OCI-LY7 (cell line): ENCODE results near the gene TANC1.

Experiments used
- EZH2phosphoT487 ChIP-seq: fragments of 200-600 bp; sonication (generic); IDR thresholded peaks from 2 replicates; pipeline ENCODE4 v1.6.1; 2018; ENCODE audit warnings: low read depth, borderline replicate concordance, mild to moderate bottlenecking, mixed run types, antibody characterized with exemption, low read length, moderate library complexity, mixed read lengths
- TF ChIP-seq, protein P1 (sequence below): fragments of 200-600 bp; sonication (generic); conservative IDR thresholded peaks from 2 replicates; pipeline ENCODE4 v1.5.1; 2014; ENCODE audit warnings: mild to moderate bottlenecking, antibody characterized with exemption, low read length, moderate library complexity, mixed read lengths

DNA sequence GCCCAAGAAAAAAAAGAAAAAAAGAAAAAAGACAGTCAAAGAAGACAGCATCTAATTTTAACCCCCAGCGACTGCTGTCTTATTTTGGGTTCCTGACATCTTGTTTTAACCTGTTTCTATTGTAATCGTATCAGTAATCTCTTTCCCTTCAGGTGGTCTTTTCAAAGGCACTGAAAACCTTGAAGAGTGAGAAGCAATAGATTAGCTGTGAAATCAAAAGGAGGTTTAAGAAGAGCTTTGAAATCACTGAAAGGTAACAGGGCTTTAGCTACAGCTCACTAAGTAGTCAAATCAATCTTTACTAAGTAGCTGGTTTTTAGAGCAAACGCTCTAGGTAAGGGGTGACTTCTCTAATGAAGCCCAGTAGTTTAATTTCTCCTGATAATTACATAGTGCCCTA is 5.4 kb upstream of the TANC1 start:
- TF ChIP-seq, protein P1, sequence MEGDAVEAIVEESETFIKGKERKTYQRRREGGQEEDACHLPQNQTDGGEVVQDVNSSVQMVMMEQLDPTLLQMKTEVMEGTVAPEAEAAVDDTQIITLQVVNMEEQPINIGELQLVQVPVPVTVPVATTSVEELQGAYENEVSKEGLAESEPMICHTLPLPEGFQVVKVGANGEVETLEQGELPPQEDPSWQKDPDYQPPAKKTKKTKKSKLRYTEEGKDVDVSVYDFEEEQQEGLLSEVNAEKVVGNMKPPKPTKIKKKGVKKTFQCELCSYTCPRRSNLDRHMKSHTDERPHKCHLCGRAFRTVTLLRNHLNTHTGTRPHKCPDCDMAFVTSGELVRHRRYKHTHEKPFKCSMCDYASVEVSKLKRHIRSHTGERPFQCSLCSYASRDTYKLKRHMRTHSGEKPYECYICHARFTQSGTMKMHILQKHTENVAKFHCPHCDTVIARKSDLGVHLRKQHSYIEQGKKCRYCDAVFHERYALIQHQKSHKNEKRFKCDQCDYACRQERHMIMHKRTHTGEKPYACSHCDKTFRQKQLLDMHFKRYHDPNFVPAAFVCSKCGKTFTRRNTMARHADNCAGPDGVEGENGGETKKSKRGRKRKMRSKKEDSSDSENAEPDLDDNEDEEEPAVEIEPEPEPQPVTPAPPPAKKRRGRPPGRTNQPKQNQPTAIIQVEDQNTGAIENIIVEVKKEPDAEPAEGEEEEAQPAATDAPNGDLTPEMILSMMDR = no peak
- no peak for TF ChIP-seq EZH2phosphoT487
